Heart left ventricle (tissue), 16 donors: Measurements from ENCODE around the gene ERAS. TPM values are rescaled to one million over a fixed set of nuclear protein-coding genes. Genes with fewer than 3 reads are reported as not detected.

Source experiments
- ATAC-seq, 4 donors: fragments of 200-7000 bp; cut with Tn5 transposase; one replicate each; pipeline ENCODE4 v1.9.1; 2020 to 2022; ENCODE audit warnings: moderate library complexity in 4 of 4, mild to moderate bottlenecking in 3 of 4, moderate number of reproducible peaks in 1 of 4
- DNase-seq, 5 donors: peaks; one replicate each; pipeline ENCODE4 v3.0.0-alpha.2; 2020
- H3K27ac ChIP-seq, 12 donors: fragments of 200-600 bp; sonication (generic) in 4 of 12; one replicate each; pipeline versions ENCODE4 v1.5.0 to v1.8.0; 2016 to 2022; ENCODE audit warnings: mild to moderate bottlenecking in 2 of 12
- H3K27me3 ChIP-seq, 9 donors: fragments of 200-600 bp; sonication (generic) in 2 of 9; one replicate each; pipeline versions ENCODE4 v1.5.1 to v1.8.0; 2016 to 2022; ENCODE audit warnings: mild to moderate bottlenecking in 3 of 9
- H3K36me3 ChIP-seq, 9 donors: fragments of 200-600 bp; sonication (generic) in 2 of 9; one replicate each; pipeline versions ENCODE4 v1.5.0 to v1.8.0; 2018 to 2022; ENCODE audit warnings: mild to moderate bottlenecking in 2 of 9
- H3K4me1 ChIP-seq, 12 donors: fragments of 200-600 bp; sonication (generic) in 4 of 12; one replicate each; pipeline versions ENCODE4 v1.5.0 to v1.8.0; 2016 to 2022; ENCODE audit warnings: mild to moderate bottlenecking in 3 of 12
- H3K4me3 ChIP-seq, 12 donors: fragments of 200-600 bp; sonication (generic) in 4 of 12; one replicate each; pipeline versions ENCODE4 v1.5.0 to v1.8.0; 2017 to 2022; ENCODE audit warnings: mild to moderate bottlenecking in 9 of 12, moderate library complexity in 4 of 12
- H3K9me3 ChIP-seq, 12 donors: fragments of 200-600 bp; sonication (generic) in 4 of 12; one replicate each; pipeline versions ENCODE4 v1.5.0 to v1.8.0; 2016 to 2022; ENCODE audit warnings: mild to moderate bottlenecking in 1 of 12
- CTCF ChIP-seq, 12 donors: fragments of 200-600 bp; sonication (generic) in 4 of 12; IDR thresholded peaks; one replicate each; pipeline versions ENCODE4 v1.5.0 to v1.8.0; 2018 to 2022; ENCODE audit warnings: antibody characterized with exemption in 12 of 12, mild to moderate bottlenecking in 5 of 12
- POLR2A ChIP-seq, 2 donors: fragments of 450-650 bp; IDR thresholded peaks; one replicate each; pipeline ENCODE4 v1.6.1; 2017; ENCODE audit warnings: antibody characterized with exemption in 2 of 2, mild to moderate bottlenecking in 2 of 2, moderate library complexity in 2 of 2
- WGBS, 4 donors: extraction: QIAGEN DNeasy Blood & Tissue Kit in 2 of 4; methylation state at CpG; one replicate each; pipeline versions ENCODE4 v1.1.5 to v1.1.7; 2013 to 2018; 5-methylcytosine and 5-hydroxymethylcytosine counted together
- intact Hi-C, 10 donors: fragments of 100-400 bp; cut with DNase I; formaldehyde crosslinking; loops; one replicate each; pipeline versions ENCODE4 v1.11.1 to v1.14.2; 2022
- polyA plus RNA-seq, 2 donors: library from polyadenylated mRNA; stranded (reverse); fragments of 200-250 nt; gene quantifications; one replicate each; pipeline ENCODE4 v1.2.3, GENCODE V29; 2013
- total RNA-seq, 9 donors: library from RNA; depleted of rRNA in 2 of 9; stranded (reverse); fragments of >200 nt in 2 of 9; fragmentation: NEBNext Ultra II Directional in 3 of 9; extraction: Animal tissue kit (Norgen Biotek cat#: 25700) in 3 of 9; gene quantifications; one replicate each; pipeline versions ENCODE4 v1.1.0 to v1.2.4, GENCODE V29; 2016 to 2023
- donor health status: ischemic (EF 13 %, LVEDD 7.1; RV severe dilation, severe dysfunction).
- donor health status: healthy with polysubstance abuse.
- donor health status: DM: no; HTN: yes; CAD: no.
- donor health status: DM: no; HTN: no; CAD: no.
- donor health status: ischemic (EF 25% LVEDD 6.9; RV normal size, moderate dysfunction).
- donor health status: ischemic (EF 25% LVEDD 5.7; RV mildly dilated, moderate dysfunction).
- donor health status: healthy.
- donor health status: DM: yes; HTN: yes; CAD: no.
- donor health status: ischemic (EF 35%, LVEDD 5.7; RV mildly dilated, moderate dysfunction).
- donor health status: nonischemic (EF 11% LVEDD 7.7; RV severe dilation, severe dysfunction).
- donor health status: DM: yes; HTN: yes; CAD: no.
- donor health status: PGD.
- donor health status: ischemic (EF 29% LVEDD 5.4; RV normal size, mild dysfunction).
- donor health status: nonischemic (EF 23%, LVEDD 6.1; RV moderate dilation, normal function).

ERAS gene
- total and polyA plus RNA-seq, 11 donors = not detected

GRCh38 chrX:48806081-48806480 is 20.2 kb upstream of the ERAS start:
- WGBS, 4 donors = 78 to 95% (median 93%) methylated on average over 4 of the region's 4 CpGs
- intact Hi-C loops = loop anchor here in 5 of 10 donors (10.0 kb wide), 5 partner anchors 71 to 161 kb away; partner anchors contain the start of genes PQBP1 (in 3 of the 5), TIMM17B (in 3 of the 5), PIM2 (in 1 of the 5) and SLC35A2 (in 1 of the 5)
- DNase-seq (no peak), ATAC-seq (no peak)
- H3K9me3 ChIP-seq = no peaks in the 10 kb centered on the region
- H3K36me3 ChIP-seq = peaks cover 0 to 54% (median 10%) of the 10 kb centered on the region in 9 donors
- peaks cover 0 to 7% (median 0%) of the 10 kb centered on the region in 12 donors for H3K4me1 ChIP-seq
- no peak for TF ChIP-seq CTCF (IDR thresholded peaks at IDR 0.05)
- TF ChIP-seq POLR2A (IDR thresholded peaks at IDR 0.05) = no peak
- peaks cover 0 to 4% (median 0%) of the 10 kb centered on the region in 9 donors for H3K27me3 ChIP-seq
- no peak overlapping the region for H3K27ac ChIP-seq
- no peak overlapping the region for H3K4me3 ChIP-seq

GRCh38 chrX:48813644-48814043 is 12.7 kb upstream of the ERAS start:
- peaks cover 0 to 63% (median 36%) of the 10 kb centered on the region in 9 donors for H3K36me3 ChIP-seq
- 88 to 96% (median 94%) methylated on average over 8 of the region's 8 CpGs for WGBS, 4 donors
- intact Hi-C loops = no loop called here

GRCh38 chrX:48814722-48815121 is 11.6 kb upstream of the ERAS start:
- Histone ChIP-seq H3K36me3 (peaks cover 0 to 63% (median 36%) of the 10 kb centered on the region in 9 donors), H3K27ac (no peak overlapping the region), H3K4me3 (no peak overlapping the region), H3K4me1 (no peaks in the 10 kb centered on the region), H3K9me3 (no peaks in the 10 kb centered on the region), H3K27me3 (peaks cover 0 to 4% (median 0%) of the 10 kb centered on the region in 9 donors)
- DNase-seq = no peak
- ATAC-seq = no peak
- 82 to 94% (median 89%) methylated on average over 2 to 8 of the region's 8 CpGs for WGBS, 4 donors
- intact Hi-C loops = no loop called here
- TF ChIP-seq POLR2A (IDR thresholded peaks at IDR 0.05) (no peak), CTCF (IDR thresholded peaks at IDR 0.05) (no peak)

More at GRCh38 chrX:48813644-48814043, 12.7 kb upstream of the ERAS start:
- H3K4me3 ChIP-seq = no peak overlapping the region
- TF ChIP-seq CTCF (IDR thresholded peaks at IDR 0.05) (no peak), POLR2A (IDR thresholded peaks at IDR 0.05) (no peak)
- no peak overlapping the region for H3K27ac ChIP-seq
- no peak for ATAC-seq
- no peak for DNase-seq
- H3K9me3 ChIP-seq = no peaks in the 10 kb centered on the region
- H3K4me1 ChIP-seq = no peaks in the 10 kb centered on the region
- peaks cover 0 to 4% (median 0%) of the 10 kb centered on the region in 9 donors for H3K27me3 ChIP-seq

GRCh38 chrX:48815266-48815665 is 11.0 kb upstream of the ERAS start:
- no peak for ATAC-seq
- Histone ChIP-seq H3K27me3 (no peaks in the 10 kb centered on the region), H3K4me1 (no peaks in the 10 kb centered on the region), H3K36me3 (peaks cover 0 to 62% (median 34%) of the 10 kb centered on the region in 9 donors), H3K9me3 (no peaks in the 10 kb centered on the region), H3K4me3 (no peak overlapping the region), H3K27ac (no peak overlapping the region)
- DNase-seq = no peak
- intact Hi-C loops = no loop called here
- WGBS, 4 donors = 84 to 90% (median 86%) methylated on average over 7 to 8 of the region's 8 CpGs
- TF ChIP-seq POLR2A (IDR thresholded peaks at IDR 0.05) (no peak), CTCF (IDR thresholded peaks at IDR 0.05) (no peak)
